Endothelial cell (in vitro differentiated cells): ENCODE results near the gene MANSC4. TPM values are rescaled to one million over a fixed set of nuclear protein-coding genes. Genes with fewer than 3 reads are reported as not detected.

Experiments used
- DNase-seq: peaks from one replicate; pipeline ENCODE4 v3.0.0; 2021; ENCODE audit warnings: low spot score
- H3K27ac Mint-ChIP-seq: one replicate; pipeline ENCODE4 v1.8.0; 2021; ENCODE audit warnings: mixed read lengths, inconsistent platforms; ENCODE audit not compliant: unreplicated experiment
- H3K27me3 Mint-ChIP-seq: one replicate; pipeline ENCODE4 v1.8.0; 2021; ENCODE audit warnings: mild to moderate bottlenecking, moderate library complexity, mixed read lengths, inconsistent platforms; ENCODE audit not compliant: unreplicated experiment
- H3K36me3 Mint-ChIP-seq: one replicate; pipeline ENCODE4 v1.8.0; 2021; ENCODE audit warnings: mild to moderate bottlenecking, low read depth, mixed read lengths, inconsistent platforms; ENCODE audit not compliant: unreplicated experiment
- H3K4me1 Mint-ChIP-seq: one replicate; pipeline ENCODE4 v1.8.0; 2021; ENCODE audit warnings: mild to moderate bottlenecking, mixed read lengths, inconsistent platforms; ENCODE audit not compliant: unreplicated experiment
- H3K4me3 Mint-ChIP-seq: one replicate; pipeline ENCODE4 v1.8.0; 2021; ENCODE audit warnings: mild to moderate bottlenecking, mixed read lengths, inconsistent platforms; ENCODE audit not compliant: unreplicated experiment
- H3K9me3 Mint-ChIP-seq: one replicate; pipeline ENCODE4 v1.8.0; 2021; ENCODE audit warnings: mixed read lengths, inconsistent platforms; ENCODE audit not compliant: unreplicated experiment
- CTCF ChIP-seq: fragments of 200-600 bp; sonication (generic); IDR thresholded peaks from one replicate; pipeline ENCODE4 v1.5.0; 2021; ENCODE audit warnings: antibody characterized with exemption; ENCODE audit not compliant: unreplicated experiment
- total RNA-seq: library from RNA; stranded (reverse); fragmentation: NEBNext Ultra II Directional; extraction: Animal tissue kit (Norgen Biotek cat#: 25700); gene quantifications from one replicate; pipeline ENCODE4 v1.2.1, GENCODE V29; 2021; ENCODE audit not compliant: unreplicated experiment

MANSC4 gene
- total RNA-seq, 1 donor from 2014 or later = not detected

GRCh38 chr12:27790179-27790578 lies 10.1 kb upstream of the MANSC4 start:
- Mint-ChIP-seq H3K27ac (no peak overlapping the region), H3K4me3 (no peak overlapping the region), H3K4me1 (peaks cover 6% of the 10 kb centered on the region), H3K36me3 (peaks cover 10% of the 10 kb centered on the region), H3K27me3 (no peaks in the 10 kb centered on the region), H3K9me3 (no peaks in the 10 kb centered on the region)
- no peak for TF ChIP-seq CTCF
- DNase-seq = no peak

- peaks cover 13% of the 10 kb centered on the region for H3K4me1 Mint-ChIP-seq
- no peak for DNase-seq
- H3K27me3 Mint-ChIP-seq = no peaks in the 10 kb centered on the region
- no peaks in the 10 kb centered on the region for H3K9me3 Mint-ChIP-seq
- TF ChIP-seq CTCF = no peak
- no peak overlapping the region for H3K27ac Mint-ChIP-seq
- no peak overlapping the region for H3K4me3 Mint-ChIP-seq
- H3K36me3 Mint-ChIP-seq = peaks cover 16% of the 10 kb centered on the region
Observed at GRCh38 chr12:27787559-27787958, 7.5 kb upstream of the MANSC4 start.

- TF ChIP-seq CTCF = no peak
- Mint-ChIP-seq H3K4me3 (no peak overlapping the region), H3K9me3 (no peaks in the 10 kb centered on the region), H3K36me3 (peaks cover 7% of the 10 kb centered on the region), H3K27ac (no peak overlapping the region), H3K27me3 (peaks cover 5% of the 10 kb centered on the region), H3K4me1 (peaks cover 29% of the 10 kb centered on the region)
- DNase-seq = no peak
Observed at GRCh38 chr12:27785882-27786570, 6.0 kb upstream of the MANSC4 start.

- peaks cover 37% of the 10 kb centered on the region for H3K4me1 Mint-ChIP-seq
- H3K9me3 Mint-ChIP-seq = no peaks in the 10 kb centered on the region
- no peak for TF ChIP-seq CTCF
- H3K27ac Mint-ChIP-seq = no peak overlapping the region
- peaks cover 10% of the 10 kb centered on the region for H3K27me3 Mint-ChIP-seq
- DNase-seq = no peak
- H3K4me3 Mint-ChIP-seq = peak overlapping the region; percentile 1
- H3K36me3 Mint-ChIP-seq = peaks cover 9% of the 10 kb centered on the region
Observed at GRCh38 chr12:27782481-27782880, 2.4 kb upstream of the MANSC4 start.

- Mint-ChIP-seq H3K27me3 (peaks cover 10% of the 10 kb centered on the region), H3K4me3 (peak overlapping the region; percentile 77), H3K4me1 (peaks cover 37% of the 10 kb centered on the region), H3K9me3 (no peaks in the 10 kb centered on the region), H3K36me3 (peaks cover 9% of the 10 kb centered on the region), H3K27ac (no peak overlapping the region)
- TF ChIP-seq CTCF = no peak
- DNase-seq = no peak
Observed at GRCh38 chr12:27781680-27782079, 1.6 kb upstream of the MANSC4 start.
